ENCODE results near the gene DNTTIP2. TPM values are rescaled to one million over a fixed set of nuclear protein-coding genes. Genes with fewer than 3 reads are reported as not detected.

DNTTIP2 gene
- total RNA-seq, 1 experiment from 2014 or later = 101 TPM

- Histone ChIP-seq H4K8ac (replicated peaks; ENCODE audit: insufficient read length, low read depth, low read length) (no peak overlapping the region), H3K27ac (ENCODE audit: insufficient read length, low read depth, low read length) (no peak overlapping the region), H3K79me2 (ENCODE audit: insufficient read depth, low read length) (peaks cover 5% of the 10 kb centered on the region; the same call in 1 of the 2 replicates), H3K14ac (ENCODE audit: insufficient read depth, low read length) (no peak overlapping the region), H3T11ph (ENCODE audit: low read length) (no peak overlapping the region), H4K91ac (ENCODE audit: insufficient read length, low read depth, low read length) (no peak overlapping the region), H2BK12ac (ENCODE audit: insufficient read length, low read depth, low read length) (no peak overlapping the region), H3K27me3 (ENCODE audit: insufficient read depth, low read length) (no peaks in the 10 kb centered on the region), H3K23ac (ENCODE audit: insufficient read length, low read depth, low read length) (no peak overlapping the region), H3K23me2 (ENCODE audit: insufficient read length, low read depth, low read length, poor library complexity, severe bottlenecking) (peaks cover 6% of the 10 kb centered on the region), H3K4me2 (ENCODE audit: insufficient read depth, insufficient read length, low read length) (no peak overlapping the region), H4K20me1 (ENCODE audit: control insufficient read depth, insufficient read depth, insufficient read length) (no peaks in the 10 kb centered on the region), H3K9ac (ENCODE audit: extremely low read depth, insufficient read length, low read length) (no peak overlapping the region), H2AFZ (ENCODE audit: low read length) (no peak overlapping the region), H3K56ac (ENCODE audit: insufficient read length, low read depth, low read length) (no peak overlapping the region), H2BK20ac (ENCODE audit: low read depth, low read length, poor library complexity, severe bottlenecking) (no peak overlapping the region), H3K18ac (ENCODE audit: insufficient read length, low read depth, low read length) (no peak overlapping the region), H2BK120ac (ENCODE audit: low read depth, low read length, poor library complexity, severe bottlenecking) (no peak overlapping the region), H3K9me3 (ENCODE audit: control insufficient read depth, low read depth, low read length) (no peaks in the 10 kb centered on the region), H2BK5ac (ENCODE audit: insufficient read length, low read length) (no peak overlapping the region), H2BK15ac (ENCODE audit: low read depth, low read length) (no peak overlapping the region), H3K4ac (ENCODE audit: low read depth, low read length) (no peak overlapping the region), H3K4me1 (ENCODE audit: insufficient read depth, low read length) (no peaks in the 10 kb centered on the region), H2AK5ac (ENCODE audit: insufficient read length, low read length) (no peak overlapping the region), H4K5ac (ENCODE audit: insufficient read length, low read depth, low read length) (no peak overlapping the region), H3K79me1 (ENCODE audit: insufficient read depth, low read depth, low read length, poor library complexity, severe bottlenecking) (no peaks in the 10 kb centered on the region)
- Mint-ChIP-seq H3K4me1 (peaks cover 18 to 25% of the 10 kb centered on the region in 2 experiments), H3K27ac (no peak overlapping the region), H3K9me3 (peaks cover 6% of the 10 kb centered on the region in 2 experiments; a peak in 3 of 5 replicates), H3K36me3 (ENCODE audit: insufficient read depth in 1 of 3, low read depth in 3 of 3) (peaks cover 0 to 4% (median 3%) of the 10 kb centered on the region in 3 experiments; a peak in 3 of 7 replicates), H3K27me3 (ENCODE audit: low read depth) (0 out of 2 replicates have a peak, but pooled peaks cover 3% of the 10 kb centered on the region), H3K4me3 (no peak overlapping the region; a peak in 1 of 5 replicates)
- DNase-seq = no peak
- WGBS (ENCODE audit: extremely low coverage, insufficient read length, low lambda C conversion rate) = no CpG with 5 or more reads among the region's 3 CpGs
- TF ChIP-seq, protein P1, sequence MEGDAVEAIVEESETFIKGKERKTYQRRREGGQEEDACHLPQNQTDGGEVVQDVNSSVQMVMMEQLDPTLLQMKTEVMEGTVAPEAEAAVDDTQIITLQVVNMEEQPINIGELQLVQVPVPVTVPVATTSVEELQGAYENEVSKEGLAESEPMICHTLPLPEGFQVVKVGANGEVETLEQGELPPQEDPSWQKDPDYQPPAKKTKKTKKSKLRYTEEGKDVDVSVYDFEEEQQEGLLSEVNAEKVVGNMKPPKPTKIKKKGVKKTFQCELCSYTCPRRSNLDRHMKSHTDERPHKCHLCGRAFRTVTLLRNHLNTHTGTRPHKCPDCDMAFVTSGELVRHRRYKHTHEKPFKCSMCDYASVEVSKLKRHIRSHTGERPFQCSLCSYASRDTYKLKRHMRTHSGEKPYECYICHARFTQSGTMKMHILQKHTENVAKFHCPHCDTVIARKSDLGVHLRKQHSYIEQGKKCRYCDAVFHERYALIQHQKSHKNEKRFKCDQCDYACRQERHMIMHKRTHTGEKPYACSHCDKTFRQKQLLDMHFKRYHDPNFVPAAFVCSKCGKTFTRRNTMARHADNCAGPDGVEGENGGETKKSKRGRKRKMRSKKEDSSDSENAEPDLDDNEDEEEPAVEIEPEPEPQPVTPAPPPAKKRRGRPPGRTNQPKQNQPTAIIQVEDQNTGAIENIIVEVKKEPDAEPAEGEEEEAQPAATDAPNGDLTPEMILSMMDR (conservative IDR thresholded peaks at IDR 0.05) = no peak
These were observed 27.5 kb upstream of the DNTTIP2 start for GRCh38 chr1:93906480-93906879.

Measured in H9 (cell line).